GM20000 (cell line): ENCODE measurements around the gene KIR3DL3.
"Not testable (repeated sequence)": the region's sequence is repeated elsewhere in the genome, so short reads cannot be mapped to it uniquely, and the experiment has no call there.

ENCODE experiments used
- DNase-seq: peaks from one replicate; pipeline ENCODE4 v3.0.0; 2012; ENCODE audit warnings: low spot score

Gene KIR3DL3

GRCh38 chr19:54772666-54773065, 48.4 kb downstream of the KIR3DL3 start:
- DNase-seq: not testable (repeated sequence)

- DNase-seq: not testable (repeated sequence)
These were observed 51.0 kb downstream of the KIR3DL3 start for GRCh38 chr19:54775095-54775815.

GRCh38 chr19:54775830-54776229, 51.6 kb downstream of the KIR3DL3 start:
- DNase-seq: not testable (repeated sequence)

- not testable (repeated sequence) for DNase-seq
These were observed 53.6 kb downstream of the KIR3DL3 start for GRCh38 chr19:54777851-54778250.

- not testable (repeated sequence) for DNase-seq
These were observed 54.7 kb downstream of the KIR3DL3 start for GRCh38 chr19:54778896-54779295.

DNA sequence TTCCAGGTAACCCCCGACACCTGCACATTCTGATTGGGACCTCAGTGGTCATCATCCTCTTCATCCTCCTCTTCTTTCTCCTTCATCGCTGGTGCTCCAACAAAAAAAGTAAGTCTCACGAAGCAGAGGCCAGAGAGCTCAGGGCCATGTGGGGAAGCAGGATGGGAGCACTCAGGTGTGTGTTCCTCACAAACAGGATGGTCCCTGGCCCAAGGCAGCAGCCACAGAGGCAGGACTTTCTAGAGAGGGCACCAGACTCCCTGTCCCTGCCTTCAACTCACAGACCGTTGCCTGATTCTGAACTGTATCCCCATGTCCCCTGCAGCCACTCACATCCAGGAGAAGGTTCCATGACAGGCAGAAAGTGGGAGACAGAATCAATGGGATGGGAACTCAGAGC, 58.7 kb downstream of the KIR3DL3 start:
- DNase-seq: not testable (repeated sequence)
